GM18508 (cell line): ENCODE data around the gene THYN1.

Experiments
- ATAC-seq: cut with Tn5 transposase; IDR thresholded peaks from one replicate; pipeline ENCODE4 v1.9.1; 2021; ENCODE audit warnings: moderate number of reproducible peaks; ENCODE audit not compliant: insufficient read depth, unreplicated experiment

Gene THYN1

GRCh38 chr11:134226806-134227325 lies 26.3 kb downstream of the THYN1 start:
- ATAC-seq = no peak

DNA sequence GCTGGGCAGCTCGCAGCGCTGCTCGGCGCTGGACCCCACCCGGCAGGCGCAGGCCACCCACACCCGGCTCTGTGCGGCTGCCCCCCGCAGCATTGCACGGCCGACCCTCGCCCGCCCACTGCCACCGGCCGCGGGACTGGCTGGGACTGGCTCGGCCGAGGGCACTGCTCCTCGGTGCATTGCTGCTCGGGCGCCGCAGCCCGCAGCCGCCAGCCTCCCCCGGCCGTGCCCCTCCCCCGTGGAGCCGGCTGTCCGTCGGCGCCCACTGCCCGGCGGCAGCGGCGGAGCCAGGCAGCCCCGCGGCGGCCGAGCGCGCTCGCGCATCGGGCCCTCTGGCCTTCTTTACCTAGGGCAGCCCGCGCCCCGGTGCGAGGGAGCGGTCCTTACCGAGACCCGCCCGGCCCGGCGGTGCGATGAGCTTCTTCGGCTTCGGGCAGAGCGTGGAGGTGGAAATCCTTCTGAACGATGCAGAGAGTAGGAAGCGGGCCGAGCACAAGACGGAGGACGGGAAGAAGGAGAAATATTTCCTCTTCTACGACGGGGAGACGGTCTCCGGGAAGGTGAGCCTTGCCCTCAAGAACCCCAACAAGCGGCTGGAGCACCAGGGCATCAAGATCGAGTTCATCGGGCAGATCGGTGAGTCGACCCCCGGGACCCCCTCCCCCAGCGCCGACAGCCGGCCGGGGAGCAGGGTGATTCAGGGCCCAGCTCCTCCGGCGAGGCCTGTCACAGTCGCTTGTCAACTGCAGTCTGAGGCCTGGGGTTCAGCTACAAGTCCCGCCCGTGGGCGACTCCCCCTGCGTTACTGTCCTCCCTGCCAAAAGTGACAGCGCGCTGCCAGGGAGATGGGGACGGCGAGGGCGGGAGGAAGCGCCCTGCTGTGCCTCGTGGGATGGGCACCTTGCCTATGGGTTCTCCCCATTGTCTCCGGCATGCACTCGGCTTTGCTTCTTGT lies 28.2 kb downstream of the THYN1 start:
- peak; percentile 7 for ATAC-seq

GRCh38 chr11:134223836-134224709 lies 29.1 kb downstream of the THYN1 start, which contains the start of the genes NCAPD3 and VPS26B:
TSS of gene NCAPD3 (minus strand) at chr11:134223967. CDS start at chr11:134223926, 41 bp downstream.
TSS of gene VPS26B (plus strand) at chr11:134224671. CDS start at chr11:134225123, 452 bp downstream.
- ATAC-seq = peak; percentile 47

DNA sequence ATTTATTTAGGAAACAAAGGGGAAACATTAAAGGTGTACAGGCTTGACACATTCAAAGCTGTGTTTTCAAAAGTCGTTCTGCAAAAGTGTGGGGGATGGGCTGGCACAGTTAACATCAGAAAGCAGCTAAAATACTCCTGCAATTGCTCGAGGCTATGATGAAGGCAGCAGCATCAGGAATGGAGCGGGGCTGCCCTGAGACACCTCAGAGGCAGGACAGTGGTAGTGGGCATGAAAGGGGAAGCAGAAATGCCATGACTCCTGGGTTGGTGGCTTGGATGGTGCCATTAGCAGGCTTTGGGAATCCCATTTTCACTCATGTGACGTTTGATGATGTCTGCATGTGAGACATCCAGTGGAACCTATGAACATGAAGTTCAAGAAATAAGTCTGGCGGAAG lies 30.0 kb downstream of the THYN1 start:
- ATAC-seq = no peak

DNA sequence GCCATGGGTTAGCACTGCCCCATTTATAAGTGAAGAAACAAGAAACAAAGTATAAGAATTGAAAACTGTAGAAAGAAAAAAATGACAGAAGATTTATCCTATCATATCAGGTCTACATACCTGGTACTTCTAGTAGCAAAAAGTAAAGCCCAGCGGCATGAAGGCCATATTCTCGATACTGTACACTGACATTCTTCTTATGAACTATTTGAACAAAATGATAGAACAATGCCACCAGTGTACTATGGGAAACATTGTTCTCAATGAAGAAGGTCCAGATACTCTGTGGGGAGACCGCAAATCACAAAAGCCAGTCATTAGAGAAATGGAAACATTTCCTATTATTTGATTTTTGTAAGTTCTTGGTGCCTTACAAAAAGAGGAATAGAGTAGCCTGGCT lies 36.3 kb downstream of the THYN1 start:
- ATAC-seq = no peak

GRCh38 chr11:134215836-134216235 lies 37.3 kb downstream of the THYN1 start:
- no peak for ATAC-seq

DNA sequence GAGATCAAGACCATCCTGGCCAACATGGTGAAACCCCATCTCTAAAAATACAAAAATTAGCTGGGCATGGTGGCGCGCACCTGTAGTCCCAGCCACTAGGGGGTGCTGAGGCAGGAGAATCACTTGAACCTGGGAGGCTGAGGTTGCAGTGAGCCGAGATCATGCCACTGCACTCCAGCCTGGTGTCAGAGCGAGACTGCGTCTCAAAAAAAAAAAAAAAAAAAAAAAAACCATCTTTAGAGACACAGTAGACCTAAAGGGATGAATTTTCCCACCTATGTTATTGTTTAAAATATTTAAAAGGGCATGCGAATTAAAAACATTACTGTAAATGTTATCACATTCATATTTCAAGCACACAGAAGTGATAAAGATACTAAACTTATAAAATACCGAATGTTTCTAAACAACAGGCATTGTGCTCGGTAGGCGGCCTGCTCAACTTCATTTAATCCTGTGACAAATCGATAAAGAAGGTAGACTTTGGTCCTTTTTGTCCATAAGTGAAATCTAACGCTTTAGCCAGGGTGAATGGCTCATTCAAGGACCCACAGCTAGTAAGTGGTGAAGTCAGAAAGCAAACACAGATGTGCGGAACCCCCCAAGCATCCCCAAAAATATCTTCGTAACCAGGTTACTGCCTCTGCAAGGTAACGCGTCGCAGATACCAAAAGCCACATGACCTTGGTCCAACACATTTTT lies 45.5 kb downstream of the THYN1 start:
- no peak for ATAC-seq

- no peak for ATAC-seq
Measured at GRCh38 chr11:134206185-134206584, 47.0 kb downstream of the THYN1 start.

DNA sequence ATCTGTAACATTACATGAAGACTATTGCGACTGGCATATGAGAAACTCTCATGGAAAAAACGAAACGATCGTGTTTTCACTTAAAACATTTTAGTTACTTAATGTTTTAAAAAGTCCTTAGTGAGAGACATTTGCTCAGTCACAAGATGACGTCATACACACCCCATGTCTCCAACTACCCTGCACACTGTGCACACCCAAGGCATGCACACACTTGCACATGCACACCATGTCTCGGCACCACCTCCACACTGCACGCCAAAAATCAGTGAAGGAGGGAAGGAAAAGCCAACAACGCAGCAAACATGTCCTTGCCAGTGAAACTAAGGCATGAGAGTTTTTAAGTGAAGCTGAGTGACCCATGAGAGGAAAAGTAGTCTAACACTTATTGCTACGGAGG lies 47.4 kb downstream of the THYN1 start:
- no peak for ATAC-seq

DNA sequence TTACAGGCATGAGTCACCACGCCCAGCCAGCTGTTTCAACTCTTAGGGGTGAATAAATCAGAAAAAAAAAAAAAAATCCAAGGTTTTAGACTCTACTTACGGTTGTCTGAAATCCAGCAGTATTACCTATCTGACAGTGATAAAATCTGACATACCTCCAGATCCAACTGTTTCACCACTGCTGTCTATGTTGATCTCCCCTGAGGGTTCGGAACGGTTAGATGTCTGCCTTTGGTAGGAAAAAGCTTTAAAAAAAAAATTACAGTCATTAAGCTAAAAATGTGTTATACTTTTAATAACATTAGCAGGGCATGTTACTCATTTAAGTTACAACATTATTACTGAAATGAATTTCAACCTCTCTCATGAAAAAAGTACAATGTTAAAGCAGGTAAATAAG lies 50.5 kb downstream of the THYN1 start:
- ATAC-seq = no peak

DNA sequence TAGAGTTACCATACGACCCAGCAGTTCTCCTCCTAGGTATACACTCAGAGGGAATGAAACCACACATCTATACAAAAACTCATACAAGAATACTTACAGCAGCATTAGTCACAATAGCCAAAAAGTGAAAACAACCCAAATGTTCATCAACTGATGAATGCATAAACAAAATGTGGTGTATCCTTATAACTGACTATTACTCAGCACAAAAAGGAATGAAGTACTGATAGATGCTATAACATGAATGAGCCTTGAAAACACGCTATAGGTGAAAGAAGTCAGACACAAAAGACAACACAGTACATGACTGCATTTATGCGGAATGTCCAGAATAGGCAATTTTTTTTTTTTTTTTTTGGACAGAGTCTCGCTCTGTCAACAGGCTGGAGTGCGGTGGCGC lies 52.5 kb downstream of the THYN1 start:
- ATAC-seq = no peak

GRCh38 chr11:134199531-134199930 lies 53.6 kb downstream of the THYN1 start:
- ATAC-seq = no peak
